ENCODE results near the gene PIP5K1C. TPM values are rescaled to one million over a fixed set of nuclear protein-coding genes. Genes with fewer than 3 reads are reported as not detected.

The PIP5K1C gene
- total RNA-seq, 1 experiment from 2014 or later = 26.9 TPM

GRCh38 chr19:3683405-3684053 is 16.7 kb downstream of the PIP5K1C start:
- Histone ChIP-seq H3K36me3 (ENCODE audit: control insufficient read depth in 1 of 2, insufficient read depth in 2 of 2, low read length in 2 of 2) (no peaks in the 10 kb centered on the region), H3K27ac (ENCODE audit: low read depth, low read length) (no peak overlapping the region), H2AFZ (ENCODE audit: low read depth, low read length, poor library complexity, severe bottlenecking) (no peak overlapping the region), H3K4me2 (ENCODE audit: low read length) (no peak overlapping the region), H3K4me3 (replicated peaks in 1 of 2; ENCODE audit: low read depth in 1 of 2, low read length in 2 of 2) (no peak overlapping the region), H3K9me3 (ENCODE audit: control insufficient read depth in 1 of 2, insufficient read depth in 1 of 2, low read depth in 1 of 2, low read length in 2 of 2) (no peaks in the 10 kb centered on the region), H3K9me2 (ENCODE audit: insufficient read depth) (no peaks in the 10 kb centered on the region), H3K4me1 (ENCODE audit: control insufficient read depth in 1 of 2, insufficient read depth in 2 of 2, low read length in 2 of 2) (peaks cover 0 to 8% of the 10 kb centered on the region in 2 experiments; a peak in 2 of 4 replicates), H3K9ac (ENCODE audit: low read length) (no peak overlapping the region), H3K79me2 (ENCODE audit: insufficient read depth, low read length) (peaks cover 12% of the 10 kb centered on the region; the same call in 1 of the 2 replicates), H3K27me3 (ENCODE audit: insufficient read depth, low read length) (no peaks in the 10 kb centered on the region), H4K20me1 (ENCODE audit: insufficient read depth) (no peaks in the 10 kb centered on the region)
- TF ChIP-seq CTCF (IDR thresholded peaks at IDR 0.05 in 2 of 3, conservative IDR thresholded peaks at IDR 0.05 in 1 of 3; ENCODE audit: borderline replicate concordance in 1 of 3, insufficient read depth in 1 of 3, low read depth in 2 of 3, low read length in 2 of 3) (no peak), SRF (IDR thresholded peaks at IDR 0.05; ENCODE audit: low read depth) (no peak), ELF1 (IDR thresholded peaks at IDR 0.05; ENCODE audit: borderline replicate concordance, low read depth) (no peak), ATF3 (IDR thresholded peaks at IDR 0.05) (no peak), SP1 (IDR thresholded peaks at IDR 0.05; ENCODE audit: low read depth) (no peak), EZH2phosphoT487 (IDR thresholded peaks at IDR 0.05; ENCODE audit: borderline replicate concordance) (no peak)
- TF ChIP-seq, protein P1, sequence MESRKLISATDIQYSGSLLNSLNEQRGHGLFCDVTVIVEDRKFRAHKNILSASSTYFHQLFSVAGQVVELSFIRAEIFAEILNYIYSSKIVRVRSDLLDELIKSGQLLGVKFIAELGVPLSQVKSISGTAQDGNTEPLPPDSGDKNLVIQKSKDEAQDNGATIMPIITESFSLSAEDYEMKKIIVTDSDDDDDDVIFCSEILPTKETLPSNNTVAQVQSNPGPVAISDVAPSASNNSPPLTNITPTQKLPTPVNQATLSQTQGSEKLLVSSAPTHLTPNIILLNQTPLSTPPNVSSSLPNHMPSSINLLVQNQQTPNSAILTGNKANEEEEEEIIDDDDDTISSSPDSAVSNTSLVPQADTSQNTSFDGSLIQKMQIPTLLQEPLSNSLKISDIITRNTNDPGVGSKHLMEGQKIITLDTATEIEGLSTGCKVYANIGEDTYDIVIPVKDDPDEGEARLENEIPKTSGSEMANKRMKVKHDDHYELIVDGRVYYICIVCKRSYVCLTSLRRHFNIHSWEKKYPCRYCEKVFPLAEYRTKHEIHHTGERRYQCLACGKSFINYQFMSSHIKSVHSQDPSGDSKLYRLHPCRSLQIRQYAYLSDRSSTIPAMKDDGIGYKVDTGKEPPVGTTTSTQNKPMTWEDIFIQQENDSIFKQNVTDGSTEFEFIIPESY (IDR thresholded peaks at IDR 0.05; ENCODE audit: extremely low read depth, insufficient replicate concordance, low read length) = no peak
- 0 out of 2 replicates have a peak, but pooled peaks have one; percentile 8 for ATAC-seq
- intact Hi-C loops (cut with micrococcal nuclease) = no loop called here
- ChIA-PET RAD21 (ENCODE audit: low non-redundant PET in 1 of 2, low total read pairs in 2 of 2, uncharacterized antibody in 2 of 2, unreplicated experiment in 2 of 2) (no interaction called here), CTCF (no interaction called here), POLR2A (no interaction called here)
- DNase-seq (ENCODE audit: low read depth, low spot score) = no peak
- BruUV-seq (replicated peaks) = no TSS peak
